Effector memory CD4-positive, alpha-beta T cell (primary cell): ENCODE data around the gene RAD23B.

Experiments
- DNase-seq, 3 donors: peaks; one replicate each; pipeline ENCODE4 v3.0.0-alpha.2; 2020
- H3K27ac ChIP-seq: 2 replicates; pipeline ENCODE4 v1.7.0; 2013; ENCODE audit warnings: mild to moderate bottlenecking, low read length, moderate library complexity; ENCODE audit not compliant: insufficient read depth, poor library complexity, severe bottlenecking
- H3K27me3 ChIP-seq: replicated peaks from 2 replicates; pipeline ENCODE4 v1.7.0; 2013; ENCODE audit warnings: mild to moderate bottlenecking, low read length; ENCODE audit not compliant: insufficient read depth, control insufficient read depth, poor library complexity, severe bottlenecking
- H3K36me3 ChIP-seq: 2 replicates; pipeline ENCODE4 v1.7.0; 2013; ENCODE audit warnings: mild to moderate bottlenecking, low read length, moderate library complexity; ENCODE audit not compliant: control insufficient read depth, insufficient read depth
- H3K4me1 ChIP-seq: 2 replicates; pipeline ENCODE4 v1.7.0; 2013; ENCODE audit warnings: low read length, mild to moderate bottlenecking; ENCODE audit not compliant: control insufficient read depth, insufficient read depth, poor library complexity, severe bottlenecking
- H3K4me3 ChIP-seq: 2 replicates; pipeline ENCODE4 v1.7.0; 2013; ENCODE audit warnings: low read length, low read depth, mild to moderate bottlenecking; ENCODE audit not compliant: insufficient read depth, poor library complexity, severe bottlenecking
- H3K9me3 ChIP-seq: 2 replicates; pipeline ENCODE4 v1.7.0; 2013; ENCODE audit warnings: mild to moderate bottlenecking, low read length, moderate library complexity; ENCODE audit not compliant: control insufficient read depth

Gene RAD23B

DNA sequence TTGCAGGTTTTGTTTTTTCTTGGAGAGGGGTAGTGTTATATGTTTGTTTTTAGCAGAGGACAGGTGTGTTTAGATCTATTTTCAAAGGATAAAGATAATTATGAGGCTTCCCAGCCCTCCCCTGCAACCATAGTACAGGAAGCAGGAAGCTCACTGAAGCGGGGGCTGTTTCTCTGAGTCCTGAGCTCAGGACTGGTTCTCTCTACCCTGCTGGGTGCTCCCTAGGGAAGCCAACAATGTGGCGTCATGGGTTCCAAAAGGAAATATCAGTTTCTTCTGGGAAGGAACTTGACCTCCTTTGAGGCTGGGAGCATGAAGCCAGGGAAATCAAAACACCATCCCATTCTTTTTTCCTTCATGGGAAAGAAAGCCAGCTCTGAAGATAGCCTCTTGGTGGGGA lies 62.2 kb downstream of the RAD23B start:
- H3K27ac ChIP-seq, result no peak overlapping the region
- no peak overlapping the region for H3K4me3 ChIP-seq
- DNase-seq, result no peak
- H3K9me3 ChIP-seq, result no peaks in the 10 kb centered on the region
- H3K36me3 ChIP-seq, result no peaks in the 10 kb centered on the region
- H3K27me3 ChIP-seq, result no peaks in the 10 kb centered on the region
- no peaks in the 10 kb centered on the region for H3K4me1 ChIP-seq

DNA sequence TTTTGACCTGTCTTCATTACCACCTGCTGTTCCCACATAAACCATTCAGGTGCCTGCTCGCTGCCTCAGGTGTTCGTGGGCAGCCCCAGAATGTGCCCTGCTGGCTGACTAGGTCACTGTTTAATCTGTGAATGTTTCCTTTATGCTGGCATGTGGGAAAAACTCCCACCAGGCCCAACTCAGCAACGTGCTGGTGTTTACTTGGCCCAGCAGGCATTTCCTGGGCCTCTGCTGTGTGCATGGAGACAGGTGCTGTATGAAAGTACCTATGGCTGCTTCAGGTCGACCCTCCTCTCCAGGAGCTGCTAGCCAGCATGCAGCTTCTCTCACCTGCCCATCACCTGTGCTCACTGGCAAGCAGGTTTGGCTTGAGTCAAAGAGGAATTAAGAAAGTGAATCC lies 65.8 kb downstream of the RAD23B start:
- Histone ChIP-seq H3K36me3 (no peaks in the 10 kb centered on the region), H3K27ac (no peak overlapping the region), H3K27me3 (no peaks in the 10 kb centered on the region), H3K4me1 (no peaks in the 10 kb centered on the region), H3K4me3 (no peak overlapping the region), H3K9me3 (no peaks in the 10 kb centered on the region)
- DNase-seq, result no peak

DNA sequence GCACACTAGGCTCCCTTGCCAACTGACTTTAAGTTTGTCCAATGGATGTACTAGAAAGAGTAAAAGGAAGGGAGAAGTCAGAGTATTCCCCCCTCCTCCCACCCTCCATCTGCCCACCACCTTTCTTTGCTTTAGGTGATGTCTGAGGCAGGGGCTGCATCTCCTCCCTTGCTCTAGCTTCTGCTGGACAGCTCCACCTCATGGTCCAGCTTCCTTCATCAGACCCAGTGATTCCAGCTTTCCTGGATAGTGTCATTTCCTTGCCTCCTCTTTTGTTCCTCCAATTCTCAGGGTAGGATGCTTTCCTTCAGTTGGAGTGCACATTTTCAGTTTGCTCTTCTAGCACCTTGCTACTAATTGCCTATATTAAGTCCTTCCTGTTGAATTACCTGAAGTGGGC lies 67.4 kb downstream of the RAD23B start:
- no peak overlapping the region for H3K4me3 ChIP-seq
- H3K27me3 ChIP-seq, result no peaks in the 10 kb centered on the region
- no peak overlapping the region for H3K27ac ChIP-seq
- no peaks in the 10 kb centered on the region for H3K4me1 ChIP-seq
- no peaks in the 10 kb centered on the region for H3K36me3 ChIP-seq
- no peaks in the 10 kb centered on the region for H3K9me3 ChIP-seq
- no peak for DNase-seq

DNA sequence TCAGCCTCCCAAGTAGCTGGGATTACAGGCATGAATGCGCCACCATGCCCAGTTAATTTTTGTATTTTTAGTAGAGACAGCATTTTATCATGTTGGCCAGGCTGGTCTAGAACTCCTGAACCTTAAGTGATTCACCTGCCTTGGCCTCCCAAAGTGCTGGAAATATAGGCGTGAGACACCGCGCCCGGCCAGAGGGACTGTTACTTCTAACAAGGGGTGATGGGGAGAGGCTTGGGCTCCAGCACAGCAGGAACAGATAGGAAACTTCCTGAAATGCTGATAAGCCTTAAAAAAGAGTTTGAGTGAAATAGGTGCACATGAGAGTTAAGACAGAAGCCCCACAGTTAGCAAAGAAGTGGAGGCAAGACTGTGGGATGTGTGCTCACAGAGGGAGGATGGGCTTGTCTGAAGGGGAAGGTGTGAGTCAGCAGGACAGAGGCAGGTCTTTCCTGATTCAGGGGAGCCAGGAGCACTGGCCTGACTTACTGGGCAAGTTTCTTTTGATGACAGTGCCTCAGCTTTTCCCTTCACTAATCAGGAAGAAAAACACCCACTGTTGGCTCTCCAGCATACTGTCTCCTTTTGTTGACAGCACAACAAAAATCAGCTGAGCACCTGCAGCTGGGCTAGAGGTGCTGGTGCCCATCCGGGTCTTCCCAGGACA lies 68.4 kb downstream of the RAD23B start:
- no peak for DNase-seq
- Histone ChIP-seq H3K4me1 (no peaks in the 10 kb centered on the region), H3K36me3 (no peaks in the 10 kb centered on the region), H3K27ac (no peak overlapping the region), H3K9me3 (no peaks in the 10 kb centered on the region), H3K4me3 (no peak overlapping the region), H3K27me3 (no peaks in the 10 kb centered on the region)

DNA sequence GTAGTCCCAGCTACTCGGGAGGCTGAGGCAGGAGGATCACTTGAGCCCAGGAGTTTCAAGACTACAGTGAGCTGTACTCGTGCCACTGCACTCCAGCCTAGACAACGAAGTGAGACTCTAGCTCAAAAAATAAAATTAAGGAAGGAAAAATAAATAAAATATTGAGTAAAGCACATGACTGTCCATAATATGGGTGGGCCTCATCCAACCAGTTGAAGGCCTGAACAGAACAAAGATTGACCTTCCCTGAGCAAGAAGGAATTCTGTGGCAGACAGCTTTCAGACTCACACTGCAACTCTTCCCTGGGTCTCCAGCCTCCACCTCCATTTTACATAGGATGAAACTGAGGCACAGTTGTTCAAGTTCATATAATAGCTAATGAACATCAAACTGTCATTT lies 72.3 kb downstream of the RAD23B start:
- Histone ChIP-seq H3K36me3 (no peaks in the 10 kb centered on the region), H3K4me3 (no peak overlapping the region), H3K27ac (no peak overlapping the region), H3K4me1 (no peaks in the 10 kb centered on the region), H3K27me3 (no peaks in the 10 kb centered on the region), H3K9me3 (no peaks in the 10 kb centered on the region)
- no peak for DNase-seq

DNA sequence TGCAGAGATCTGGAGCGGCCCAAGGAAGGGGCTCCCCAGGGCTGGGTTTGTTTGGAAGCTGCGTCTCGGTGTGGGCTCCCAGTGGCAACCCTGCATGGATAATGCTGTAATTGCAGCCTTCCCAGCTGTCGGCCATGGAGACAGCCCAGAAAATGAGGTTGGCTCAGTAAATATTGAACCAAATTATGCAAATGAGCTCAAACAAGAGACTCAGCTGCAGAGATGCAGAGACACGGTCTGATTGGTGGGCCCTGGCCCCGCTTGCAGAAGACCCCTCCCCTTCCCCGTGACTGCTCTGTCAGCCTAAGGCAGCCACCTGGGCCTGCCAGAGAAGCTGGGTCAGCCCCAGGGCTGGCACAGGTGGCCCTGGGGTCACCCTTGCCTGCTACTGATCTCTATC lies 75.9 kb downstream of the RAD23B start:
- Histone ChIP-seq H3K4me1 (no peaks in the 10 kb centered on the region), H3K27ac (no peak overlapping the region), H3K4me3 (no peak overlapping the region), H3K36me3 (no peaks in the 10 kb centered on the region), H3K27me3 (no peaks in the 10 kb centered on the region), H3K9me3 (no peaks in the 10 kb centered on the region)
- DNase-seq, result no peak

DNA sequence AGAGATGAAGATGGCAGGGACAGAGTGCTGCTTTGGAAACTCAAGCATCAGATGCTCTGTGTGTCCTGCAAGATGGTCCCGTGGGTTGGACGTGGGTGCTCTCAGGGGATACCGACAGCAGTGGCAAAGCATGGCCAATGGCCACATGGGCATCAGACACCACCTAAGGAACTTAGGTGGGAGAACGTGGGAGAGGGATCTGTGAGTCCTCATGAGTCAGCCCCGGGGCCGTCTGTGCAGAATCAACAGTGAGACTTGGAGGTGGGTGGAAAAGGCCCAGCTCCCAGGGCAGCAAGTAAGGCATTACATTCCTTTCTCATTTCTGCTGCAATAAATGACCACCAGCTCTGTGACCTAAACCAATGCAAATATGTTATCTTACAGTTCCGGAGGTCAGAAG lies 77.0 kb downstream of the RAD23B start:
- Histone ChIP-seq H3K36me3 (no peaks in the 10 kb centered on the region), H3K4me1 (no peaks in the 10 kb centered on the region), H3K27ac (no peak overlapping the region), H3K9me3 (no peaks in the 10 kb centered on the region), H3K4me3 (no peak overlapping the region), H3K27me3 (no peaks in the 10 kb centered on the region)
- no peak for DNase-seq

DNA sequence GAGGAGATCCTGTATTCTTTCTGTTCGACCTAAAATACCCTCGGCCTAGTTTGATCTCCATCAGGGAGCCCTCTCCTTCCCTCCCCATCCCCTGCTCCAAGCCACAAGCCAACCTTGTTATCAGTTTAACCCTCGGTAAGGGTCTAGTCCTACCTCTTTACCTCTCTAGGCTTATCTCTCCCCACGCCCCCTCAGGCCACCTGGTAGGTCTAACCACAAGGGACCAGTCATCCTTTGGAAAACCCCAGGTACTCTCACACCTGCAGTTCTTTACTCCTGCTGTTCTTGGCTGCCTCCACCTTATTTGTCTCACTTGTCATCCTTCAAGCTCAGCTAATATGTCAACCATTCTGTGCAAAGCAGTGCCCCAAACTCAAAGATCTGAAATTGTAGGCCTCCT lies 78.7 kb downstream of the RAD23B start:
- Histone ChIP-seq H3K27me3 (no peaks in the 10 kb centered on the region), H3K36me3 (no peaks in the 10 kb centered on the region), H3K4me1 (no peaks in the 10 kb centered on the region), H3K9me3 (no peaks in the 10 kb centered on the region), H3K4me3 (no peak overlapping the region), H3K27ac (no peak overlapping the region)
- no peak for DNase-seq

DNA sequence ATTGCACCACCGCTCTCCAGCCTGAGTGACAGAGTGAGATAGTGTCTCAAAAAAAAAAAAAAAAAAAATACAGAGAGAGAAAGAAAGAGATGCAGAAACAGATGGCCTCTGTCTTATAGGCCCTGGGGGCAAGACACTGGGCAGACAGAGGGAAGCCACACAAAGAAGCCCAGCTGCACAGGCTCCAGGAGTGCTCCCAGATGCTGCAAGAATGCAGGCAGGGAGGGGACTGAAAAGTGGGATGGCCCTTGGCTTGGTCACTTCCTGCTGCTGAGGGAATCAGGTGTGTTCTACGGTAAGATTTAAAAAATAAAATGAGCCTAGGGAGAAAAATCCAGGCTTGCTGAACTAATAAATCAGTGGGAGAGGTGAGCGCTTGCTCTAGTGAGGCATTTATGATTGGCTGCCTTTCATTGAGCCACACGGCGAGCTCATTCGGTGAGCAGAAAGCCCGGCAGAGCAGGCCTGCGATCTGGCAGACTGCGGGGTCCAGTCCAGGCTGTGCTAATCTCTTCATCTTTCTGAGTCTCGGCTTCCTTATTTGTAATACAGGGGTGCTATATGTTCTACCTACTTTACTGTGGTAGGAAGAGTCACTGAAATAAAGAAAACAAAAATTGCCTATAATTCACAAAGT lies 80.6 kb downstream of the RAD23B start:
- H3K4me3 ChIP-seq, result no peak overlapping the region
- H3K27me3 ChIP-seq, result no peaks in the 10 kb centered on the region
- H3K4me1 ChIP-seq, result no peaks in the 10 kb centered on the region
- no peak for DNase-seq
- H3K36me3 ChIP-seq, result no peaks in the 10 kb centered on the region
- no peak overlapping the region for H3K27ac ChIP-seq
- no peaks in the 10 kb centered on the region for H3K9me3 ChIP-seq

DNA sequence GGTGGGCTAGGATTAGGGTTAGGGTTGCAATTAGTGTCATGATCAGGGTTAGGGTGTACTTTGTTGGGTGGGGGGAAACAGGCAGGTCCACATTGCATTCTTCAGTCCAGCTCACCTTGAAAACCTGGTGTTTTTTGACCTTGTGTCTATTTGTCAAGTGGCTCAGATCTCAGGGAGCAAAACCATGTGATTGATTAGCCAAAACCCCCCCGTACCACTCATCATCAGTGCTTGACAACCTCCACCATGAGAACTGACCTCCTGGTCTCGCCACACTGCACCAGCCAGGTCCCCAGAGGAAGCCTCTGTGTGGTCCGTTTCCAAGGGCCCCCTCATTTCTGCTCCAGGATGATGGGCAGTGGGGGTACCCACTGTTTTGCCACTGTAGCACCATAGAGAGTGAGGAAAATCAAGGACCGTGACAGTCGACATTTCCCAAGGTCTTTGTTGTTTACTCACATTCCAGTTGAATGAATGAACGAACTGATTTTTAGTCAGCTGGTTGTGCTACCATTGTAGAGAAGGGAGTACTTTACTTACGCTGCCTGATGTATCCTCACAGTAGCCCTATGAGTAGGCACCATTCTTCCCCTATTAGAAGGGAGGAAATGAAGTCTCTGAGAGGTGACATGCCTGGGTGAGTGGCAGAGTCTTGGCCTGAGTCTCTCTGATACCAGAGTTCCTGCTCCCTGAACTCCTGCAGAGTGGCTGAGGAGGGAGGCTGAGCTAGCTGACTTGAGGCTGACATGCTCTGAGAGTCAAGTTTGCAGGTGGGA lies 84.8 kb downstream of the RAD23B start:
- H3K4me1 ChIP-seq, result no peaks in the 10 kb centered on the region
- no peaks in the 10 kb centered on the region for H3K9me3 ChIP-seq
- no peak overlapping the region for H3K4me3 ChIP-seq
- H3K36me3 ChIP-seq, result no peaks in the 10 kb centered on the region
- DNase-seq, result no peak
- H3K27ac ChIP-seq, result no peak overlapping the region
- H3K27me3 ChIP-seq, result no peaks in the 10 kb centered on the region
